ENCODE data around the gene CACNA1G.
A peak's percentile ranks its signal among the peaks of the same experiment; 100 is the strongest.

CACNA1G gene

GRCh38 chr17:50651661-50652060 is 91.1 kb downstream of the CACNA1G start:
- DNase-seq (ENCODE audit: low read depth): no peak

- DNase-seq (ENCODE audit: low read depth): no peak
These were observed 93.2 kb downstream of the CACNA1G start for GRCh38 chr17:50653738-50654137.

- DNase-seq (ENCODE audit: low read depth): no peak
These were observed 96.0 kb downstream of the CACNA1G start for GRCh38 chr17:50656509-50656908.

- no peak for DNase-seq (ENCODE audit: low read depth)
These were observed 96.5 kb downstream of the CACNA1G start for GRCh38 chr17:50657054-50657453.

- DNase-seq (ENCODE audit: low read depth): no peak
These were observed 97.1 kb downstream of the CACNA1G start for GRCh38 chr17:50657627-50658026.

GRCh38 chr17:50658616-50659015 is 98.1 kb downstream of the CACNA1G start:
- no peak for DNase-seq (ENCODE audit: low read depth)

- no peak for DNase-seq (ENCODE audit: low read depth)
These were observed 98.7 kb downstream of the CACNA1G start for GRCh38 chr17:50659179-50659578.

- DNase-seq (ENCODE audit: low read depth): no peak
These were observed 99.7 kb downstream of the CACNA1G start for GRCh38 chr17:50660042-50660886.

GRCh38 chr17:50660887-50661345 is 100.4 kb downstream of the CACNA1G start:
- no peak for DNase-seq (ENCODE audit: low read depth)

GRCh38 chr17:50661348-50661747 is 100.8 kb downstream of the CACNA1G start:
- no peak for DNase-seq (ENCODE audit: low read depth)

- peak; percentile 36 for DNase-seq (ENCODE audit: low read depth)
These were observed 101.4 kb downstream of the CACNA1G start for GRCh38 chr17:50661795-50662391.

GRCh38 chr17:50662632-50663225 is 102.2 kb downstream of the CACNA1G start:
- no peak for DNase-seq (ENCODE audit: low read depth)

GRCh38 chr17:50663812-50664374 is 103.4 kb downstream of the CACNA1G start:
- DNase-seq (ENCODE audit: low read depth): no peak

GRCh38 chr17:50664788-50665458 is 104.4 kb downstream of the CACNA1G start:
- no peak for DNase-seq (ENCODE audit: low read depth)

GRCh38 chr17:50665838-50666237 is 105.3 kb downstream of the CACNA1G start:
- no peak for DNase-seq (ENCODE audit: low read depth)

GRCh38 chr17:50666316-50666715 is 105.8 kb downstream of the CACNA1G start:
- DNase-seq (ENCODE audit: low read depth): no peak

- DNase-seq (ENCODE audit: low read depth): no peak
These were observed 106.9 kb downstream of the CACNA1G start for GRCh38 chr17:50667259-50668024.

- DNase-seq (ENCODE audit: low read depth): no peak
These were observed 107.7 kb downstream of the CACNA1G start for GRCh38 chr17:50668025-50668837.

- no peak for DNase-seq (ENCODE audit: low read depth)
These were observed 108.5 kb downstream of the CACNA1G start for GRCh38 chr17:50668838-50669581.

- no peak for DNase-seq (ENCODE audit: low read depth)
These were observed 111.6 kb downstream of the CACNA1G start for GRCh38 chr17:50672071-50672470.
